ENCODE results near the gene CMKLR1. TPM values are rescaled to one million over a fixed set of nuclear protein-coding genes. Genes with fewer than 3 reads are reported as not detected.

Gene CMKLR1
- total and polyA plus RNA-seq, 10 of the 15 experiments (the other 5 are each of a cell fraction or from before 2014, with no cell fraction given) = 13.8 to 52.3 (median 26.2) TPM

GRCh38 chr12:108328420-108328819, 10.7 kb downstream of the CMKLR1 start (continued):
- TF ChIP-seq IKZF1 (conservative IDR thresholded peaks at IDR 0.05) (no peak), DPF2 (IDR thresholded peaks at IDR 0.05) (no peak)

GRCh38 chr12:108327621-108328344, 11.3 kb downstream of the CMKLR1 start:
- TF ChIP-seq MAX (IDR thresholded peaks at IDR 0.05; ENCODE audit: low read depth, low read length) (no peak), USF2 (IDR thresholded peaks at IDR 0.05; ENCODE audit: borderline replicate concordance, low read depth, low read length) (no peak), ZBTB40 (IDR thresholded peaks at IDR 0.05; ENCODE audit: borderline replicate concordance) (no peak), LARP7 (IDR thresholded peaks at IDR 0.05) (no peak), JUND (IDR thresholded peaks at IDR 0.05; ENCODE audit: low read depth, low read length) (no peak), SMAD5 (IDR thresholded peaks at IDR 0.05; ENCODE audit: low read depth) (no peak), BCL3 (IDR thresholded peaks at IDR 0.05; ENCODE audit: borderline replicate concordance, insufficient read depth, low read depth, low read length, poor library complexity, severe bottlenecking) (no peak), FOXM1 (IDR thresholded peaks at IDR 0.05; ENCODE audit: low read depth, low read length) (no peak), MXI1 (IDR thresholded peaks at IDR 0.05; ENCODE audit: low read depth, low read length) (no peak), NR2F1 (conservative IDR thresholded peaks at IDR 0.05) (no peak), TARDBP (IDR thresholded peaks at IDR 0.05; ENCODE audit: borderline replicate concordance) (no peak), SRF (IDR thresholded peaks at IDR 0.05; ENCODE audit: low read depth in 2 of 2, low read length in 2 of 2) (no peak), MTA2 (IDR thresholded peaks at IDR 0.05; ENCODE audit: low read depth) (no peak)
- BruUV-seq (replicated peaks) = no TSS peak
- H3K27me3 ChIP-seq (replicated peaks in 1 of 2; ENCODE audit: control insufficient read depth in 2 of 2, insufficient read depth in 2 of 2, low read length in 1 of 2) = no peaks in the 10 kb centered on the region
- no peak overlapping the region for H3K4me2 ChIP-seq (ENCODE audit: control insufficient read depth, insufficient read depth)
- no peaks in the 10 kb centered on the region for H4K20me1 ChIP-seq (ENCODE audit: control insufficient read depth, insufficient read depth)
- FAIRE-seq (no peak), DNase-seq (ENCODE audit: low read depth, low spot score) (no peak), ATAC-seq (no peak)
- H3K9ac ChIP-seq (ENCODE audit: control insufficient read depth, insufficient read depth, low read length) = no peak overlapping the region
- no peak overlapping the region for H2AFZ ChIP-seq (ENCODE audit: control insufficient read depth, low read depth, low read length)
- ChIA-PET POLR2A (no interaction called here), RAD21 (ENCODE audit: unreplicated experiment) (interaction anchor here (4.7 kb wide), 1 partner anchor 7 kb away, joined by 23 read pairs; no protein-coding TSS in a partner anchor), SMC1A (ENCODE audit: uncharacterized antibody, unreplicated experiment) (interaction anchor here (1.8 kb wide), 1 partner anchor 11 kb away, joined by 5 read pairs; no protein-coding TSS in a partner anchor), CTCF (interaction anchor here (0.9 kb wide), 1 partner anchor 9 kb away, joined by 3 read pairs; no protein-coding TSS in a partner anchor)
- WGBS (ENCODE audit: insufficient coverage, insufficient replicate concordance, low lambda C conversion rate, missing lambda C conversion rate) = 65% methylated on average over 15 of the region's 15 CpGs
- H3K4me3 ChIP-seq = no peak overlapping the region
- H3K27ac ChIP-seq (ENCODE audit: control insufficient read depth, insufficient read depth) = no peak overlapping the region
- H3K4me1 ChIP-seq (ENCODE audit: control insufficient read depth, insufficient read depth, low read length) = peaks cover 22% of the 10 kb centered on the region
- H3K9me3 ChIP-seq (replicated peaks; ENCODE audit: control insufficient read depth, insufficient read depth, low read length) = peaks cover under 1% of the 10 kb centered on the region; the same call in 2 of the 3 replicates
- in situ Hi-C loops (cut with MboI) (no loop called here), intact Hi-C loops (cut with micrococcal nuclease; ENCODE audit: unreplicated experiment) (no loop called here)
- H3K79me2 ChIP-seq (ENCODE audit: control insufficient read depth, insufficient read depth, low read length) = no peaks in the 10 kb centered on the region
- no peaks in the 10 kb centered on the region for H3K36me3 ChIP-seq (ENCODE audit: control insufficient read depth in 2 of 2, insufficient read depth in 2 of 2, low read length in 1 of 2)
